NCI-H446 (cell line): ENCODE measurements around the gene DDR2.

Experiments
- DNase-seq, 2 experiments: peaks; one replicate each; lab custom pipeline; 2025; lab: John Stamatoyannopoulos, UW

Gene DDR2

GRCh38 chr1:162629651-162630050 lies 2.6 kb upstream of the DDR2 start:
- DNase-seq: peak in 1 of 2 experiments; percentile 39

- DNase-seq: peak; percentile 35 to 59
Observed at GRCh38 chr1:162631546-162632191, 595 bp upstream of the DDR2 start.

DNA sequence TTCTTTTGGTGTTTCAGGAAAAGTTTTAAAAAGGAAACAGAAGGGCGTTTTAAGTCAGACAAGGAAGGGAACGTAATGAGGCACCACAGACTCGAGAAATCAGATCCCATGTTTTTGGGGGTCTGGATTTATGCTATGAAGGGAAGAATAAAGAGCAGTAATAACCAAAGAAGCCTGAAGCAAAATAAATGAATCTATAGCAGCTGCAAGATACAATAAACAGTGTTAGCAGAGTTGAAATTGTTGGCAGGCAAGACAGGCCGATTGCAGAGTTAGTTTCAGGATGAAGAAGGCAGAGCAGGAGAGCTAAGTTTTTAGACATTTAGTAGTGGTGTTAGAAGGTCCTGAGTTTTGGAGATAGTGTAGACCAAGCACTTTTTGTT lies 425 bp downstream of the DDR2 start:
- peak; percentile 50 to 52 for DNase-seq

DNA sequence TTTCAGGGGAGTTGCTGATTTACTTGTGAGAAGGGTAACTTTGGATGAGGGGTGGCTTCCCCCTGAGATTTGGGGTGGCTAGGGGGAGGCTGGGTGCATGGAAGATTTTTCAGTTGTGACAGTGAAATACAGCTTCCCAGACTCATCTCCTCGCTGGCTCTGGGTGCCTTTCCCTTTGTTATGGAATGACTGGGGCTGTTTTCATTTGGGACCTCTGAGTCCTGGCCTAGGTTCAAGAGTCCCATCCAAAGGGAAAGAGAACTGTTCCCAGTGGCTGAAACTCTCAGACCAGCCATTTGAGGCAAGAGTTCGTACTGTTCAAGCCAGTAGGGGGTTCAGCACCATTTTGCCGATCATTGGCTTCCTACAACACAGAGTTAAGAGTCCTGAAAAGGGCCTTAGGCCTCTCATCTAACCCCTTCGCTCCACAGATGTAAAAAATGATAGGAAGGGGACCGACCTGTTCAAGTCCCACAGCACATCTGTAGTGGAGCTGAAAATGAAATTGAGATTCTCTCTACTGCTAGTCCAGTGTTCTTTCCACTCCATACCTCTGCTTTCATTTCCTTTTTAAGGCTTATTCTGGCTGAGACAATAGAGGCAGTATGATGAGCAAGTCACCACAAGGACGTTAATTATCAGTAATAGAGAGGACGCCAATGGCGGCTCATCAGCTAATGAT lies 958 bp downstream of the DDR2 start:
- peak; percentile 60 to 82 for DNase-seq

- no peak for DNase-seq
Observed at GRCh38 chr1:162635418-162635817, 3.2 kb downstream of the DDR2 start.

DNA sequence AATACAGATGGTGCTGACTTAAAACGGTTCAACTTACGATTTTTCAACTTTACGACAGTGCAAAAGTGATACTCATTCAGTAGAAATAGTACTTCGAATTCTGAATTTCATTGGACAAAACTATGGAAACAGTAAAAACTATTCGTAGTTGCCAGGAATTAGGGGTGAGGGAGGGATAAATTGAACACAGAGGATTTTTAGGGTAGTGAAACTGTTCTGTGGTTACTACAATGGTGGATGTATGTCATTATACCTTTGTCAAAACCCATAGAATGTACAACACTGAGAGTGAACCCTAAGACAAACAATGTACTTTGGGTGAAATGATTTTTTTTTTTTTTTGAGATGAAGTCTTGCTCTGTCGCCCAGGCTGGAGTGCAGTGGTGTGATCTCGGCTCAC lies 7.5 kb downstream of the DDR2 start:
- no peak for DNase-seq

DNA sequence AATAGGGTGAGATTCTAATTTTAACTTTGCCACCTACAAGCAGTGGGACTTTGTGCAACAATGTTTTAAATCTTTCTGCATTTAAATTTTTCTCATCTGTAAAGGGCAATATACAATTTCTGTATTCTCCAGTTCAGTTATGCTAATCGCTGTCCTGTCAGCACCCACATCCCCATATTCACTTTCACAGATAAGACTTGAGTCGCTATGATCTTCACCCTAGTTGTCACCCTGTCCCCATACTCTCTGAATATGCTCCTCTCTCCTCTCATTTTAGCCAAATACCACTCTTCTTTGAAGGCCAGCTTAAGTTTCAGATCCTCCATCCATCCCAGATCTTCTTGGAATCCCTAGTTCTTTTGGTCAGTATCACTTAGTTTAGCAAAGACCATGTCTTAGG lies 8.8 kb downstream of the DDR2 start:
- DNase-seq: no peak

- no peak for DNase-seq
Observed at GRCh38 chr1:162644986-162645314, 12.7 kb downstream of the DDR2 start.

- no peak for DNase-seq
Observed at GRCh38 chr1:162645666-162646065, 13.4 kb downstream of the DDR2 start.

GRCh38 chr1:162649583-162649982 lies 17.3 kb downstream of the DDR2 start:
- DNase-seq: no peak

DNA sequence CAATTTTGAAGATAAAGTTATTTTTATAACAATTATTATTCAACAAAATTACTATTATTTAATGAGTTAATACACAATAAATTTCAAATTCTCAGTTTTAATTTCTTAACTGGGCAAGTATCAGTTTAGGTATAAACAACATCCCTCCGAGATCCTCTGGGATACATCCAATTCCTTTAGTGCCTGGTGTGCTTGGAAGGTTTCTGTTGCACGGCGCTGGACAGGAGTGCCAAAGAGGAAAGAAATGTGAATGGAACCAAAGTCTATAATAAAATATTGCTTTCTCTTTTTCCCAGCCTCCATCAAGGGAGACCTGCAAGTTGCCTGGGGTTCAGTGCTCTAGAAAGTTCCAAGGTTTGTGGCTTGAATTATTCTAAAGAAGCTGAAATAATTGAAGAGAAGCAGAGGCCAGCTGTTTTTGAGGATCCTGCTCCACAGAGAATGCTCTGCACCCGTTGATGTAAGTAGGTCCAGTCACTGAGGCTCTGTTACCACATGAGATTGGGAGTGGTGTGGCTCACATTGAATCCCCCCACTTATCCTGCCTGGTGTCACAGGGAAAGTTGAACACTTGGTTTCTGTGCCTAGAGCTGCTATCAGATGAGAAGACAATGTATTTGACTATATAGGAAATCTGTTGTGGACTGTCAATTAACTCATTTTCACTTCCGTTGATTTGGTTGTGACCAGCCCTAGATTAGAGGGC lies 22.8 kb downstream of the DDR2 start:
- no peak for DNase-seq

DNA sequence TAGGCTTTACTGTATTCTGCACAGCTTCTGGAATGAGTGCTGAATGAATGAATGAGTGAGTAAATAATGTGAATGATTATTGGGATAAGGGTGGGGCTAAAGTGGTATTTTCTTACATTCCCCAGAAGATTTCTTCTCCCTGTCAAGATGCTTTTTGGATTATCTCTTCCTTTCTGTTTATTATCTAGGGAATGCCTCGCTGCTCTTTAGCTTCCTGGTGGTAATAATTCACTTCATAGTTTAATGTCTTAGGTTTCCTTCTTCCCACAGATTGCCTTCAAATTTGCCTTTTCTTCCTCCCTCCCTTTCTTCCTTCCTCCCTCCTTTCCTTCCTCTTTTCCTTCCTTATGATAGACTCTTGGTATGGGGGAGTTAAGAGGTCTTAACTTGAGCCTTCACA lies 24.0 kb downstream of the DDR2 start:
- no peak for DNase-seq

DNA sequence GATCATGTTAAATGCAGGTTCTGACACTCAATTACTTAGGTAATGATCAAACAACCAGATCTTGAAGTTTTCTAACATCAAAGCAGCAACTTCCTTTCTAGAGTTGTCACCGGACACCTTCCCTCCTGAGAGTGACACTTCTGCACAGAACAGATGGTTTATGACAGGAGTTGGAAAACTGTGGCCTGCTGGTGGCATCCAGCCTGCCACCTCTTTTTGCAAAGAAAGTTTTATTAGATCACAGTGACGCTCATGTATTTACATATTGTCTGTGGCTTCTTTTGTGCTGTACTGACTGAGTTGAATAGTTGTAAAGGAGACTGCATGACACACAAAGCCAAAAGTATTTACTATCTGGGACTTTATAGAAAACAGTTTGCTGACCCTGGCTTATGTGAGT lies 28.3 kb downstream of the DDR2 start:
- no peak for DNase-seq

DNA sequence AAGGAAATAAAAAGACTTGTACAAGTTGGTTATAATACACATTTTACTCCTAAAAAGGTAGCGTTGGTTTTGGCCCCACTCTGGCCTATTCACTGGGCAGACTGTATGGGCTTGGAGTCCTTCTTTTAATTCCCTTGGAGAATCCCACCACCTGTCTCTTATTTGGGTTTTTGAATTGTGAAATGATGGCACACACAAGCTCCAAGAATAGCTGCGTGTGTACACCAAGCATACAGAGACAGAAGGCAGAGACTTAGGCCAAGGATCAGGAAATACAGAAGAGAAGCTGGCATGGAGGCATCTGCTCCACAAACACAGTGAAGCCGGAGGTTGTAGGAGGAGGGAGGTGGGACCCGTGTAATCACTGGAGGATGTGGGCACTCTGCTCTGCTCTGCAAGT lies 29.1 kb downstream of the DDR2 start:
- peak; percentile 59 to 91 for DNase-seq

DNA sequence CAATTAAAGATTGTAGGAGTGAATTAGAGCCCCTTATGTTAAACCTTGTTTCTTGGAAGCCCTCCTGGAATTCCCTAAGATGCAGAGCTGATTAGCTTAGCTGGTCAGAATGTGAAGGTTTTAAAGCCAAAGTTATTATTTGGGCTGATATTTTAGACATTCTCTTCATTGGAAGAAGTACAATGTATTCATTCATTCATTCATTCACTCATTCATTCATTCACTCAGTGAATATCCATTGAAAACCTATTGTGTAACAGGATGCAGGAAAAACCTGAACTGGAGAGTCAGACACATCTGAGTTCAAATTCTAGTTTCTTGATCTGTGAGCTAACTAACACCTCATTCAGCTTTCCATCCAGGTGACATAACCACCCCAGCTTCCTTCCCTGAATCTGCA lies 29.7 kb downstream of the DDR2 start:
- DNase-seq: no peak

GRCh38 chr1:162663086-162663485 lies 30.8 kb downstream of the DDR2 start:
- DNase-seq: peak in 1 of 2 experiments; percentile 37

DNA sequence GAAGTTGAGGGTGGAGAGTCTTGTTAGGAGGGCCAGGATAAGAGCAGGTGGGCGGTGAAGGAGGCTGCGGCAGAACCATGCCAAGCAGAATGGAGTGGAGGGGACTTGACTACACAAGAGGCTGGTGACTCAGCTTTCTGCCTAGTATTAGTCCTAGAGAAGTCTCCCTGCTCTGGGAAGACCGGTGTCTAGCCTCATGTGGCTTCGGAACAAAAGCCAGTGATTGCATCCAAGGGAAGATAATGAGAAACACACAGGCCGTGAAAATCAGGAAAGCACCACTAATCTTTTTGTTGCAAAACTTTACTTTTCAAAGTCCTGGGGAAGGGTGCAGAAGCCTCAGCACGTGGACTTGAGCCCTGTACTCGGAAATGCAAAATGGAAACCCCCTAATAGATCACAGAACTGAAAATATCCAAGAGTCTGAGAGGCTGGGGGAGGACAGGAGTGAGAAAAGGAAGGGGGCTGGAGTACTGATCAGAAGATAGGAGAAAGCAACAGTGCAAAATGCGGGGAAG lies 31.4 kb downstream of the DDR2 start:
- peak in 1 of 2 experiments; percentile 76 for DNase-seq

DNA sequence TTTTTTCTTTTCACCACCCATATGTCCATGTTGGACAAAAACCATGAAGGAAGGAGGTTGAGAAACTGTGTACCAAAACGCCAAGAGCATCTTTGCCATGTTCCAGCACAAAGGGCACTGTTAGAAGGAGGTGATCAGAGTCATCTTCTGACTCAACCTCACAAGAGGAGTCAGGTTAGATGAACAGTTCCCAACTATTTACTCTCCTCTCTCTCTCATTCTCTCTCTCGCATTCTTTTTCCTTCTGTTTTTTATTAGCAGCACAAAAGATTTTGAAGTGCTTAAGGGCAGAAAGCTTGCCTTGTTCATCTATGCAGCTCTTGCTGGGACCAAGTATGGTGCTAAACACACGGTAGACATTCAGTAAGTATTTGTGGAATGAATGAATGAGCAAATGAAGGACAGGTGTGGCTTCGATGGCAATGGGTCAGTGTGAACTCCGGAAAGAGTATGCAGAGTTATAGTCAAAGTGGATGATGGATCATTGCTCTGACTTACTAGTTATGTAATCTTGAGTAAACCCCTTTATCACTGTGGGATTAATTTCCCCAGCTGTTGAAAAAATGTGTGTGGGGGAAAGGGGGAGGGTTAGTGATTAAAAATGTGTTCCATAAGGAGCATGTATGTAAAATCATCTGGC lies 33.9 kb downstream of the DDR2 start:
- no peak for DNase-seq

- no peak for DNase-seq
Observed at GRCh38 chr1:162667381-162668080, 35.3 kb downstream of the DDR2 start.

DNA sequence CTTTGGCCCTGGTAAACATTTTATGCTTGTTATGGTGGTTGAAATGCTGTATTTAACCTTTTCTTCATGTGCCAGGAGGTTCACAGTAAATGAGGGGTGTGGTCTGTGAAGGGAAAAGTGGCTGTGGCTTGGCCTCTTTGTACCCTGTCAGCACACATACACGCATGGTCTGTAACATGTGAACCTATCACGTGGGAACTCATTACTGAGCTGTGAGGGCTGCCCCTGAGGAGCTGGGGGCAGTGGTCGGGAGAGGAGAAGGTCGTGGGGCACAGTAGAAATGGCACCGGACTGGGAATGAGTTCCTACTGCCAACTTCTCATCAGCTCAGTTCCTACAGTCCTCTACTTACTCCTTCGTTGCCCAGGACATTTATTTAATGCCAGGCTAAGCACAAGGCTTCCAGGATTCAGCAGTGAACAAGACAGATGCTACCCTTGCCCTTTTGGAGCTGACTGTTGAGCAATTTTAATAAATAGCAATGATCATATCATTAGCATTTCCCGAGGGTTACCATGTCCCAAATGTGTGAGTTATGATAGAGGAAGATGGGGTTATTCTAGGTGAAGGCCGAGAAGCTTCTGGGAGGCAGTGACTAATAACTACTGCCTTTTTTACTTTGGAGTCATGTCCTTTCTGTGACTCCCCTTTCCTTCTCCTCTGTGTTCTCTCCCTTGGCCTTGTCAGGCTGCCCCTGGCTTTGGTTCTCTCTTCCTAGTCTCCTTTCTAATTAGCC lies 38.8 kb downstream of the DDR2 start:
- peak in 1 of 2 experiments; percentile 55 for DNase-seq

DNA sequence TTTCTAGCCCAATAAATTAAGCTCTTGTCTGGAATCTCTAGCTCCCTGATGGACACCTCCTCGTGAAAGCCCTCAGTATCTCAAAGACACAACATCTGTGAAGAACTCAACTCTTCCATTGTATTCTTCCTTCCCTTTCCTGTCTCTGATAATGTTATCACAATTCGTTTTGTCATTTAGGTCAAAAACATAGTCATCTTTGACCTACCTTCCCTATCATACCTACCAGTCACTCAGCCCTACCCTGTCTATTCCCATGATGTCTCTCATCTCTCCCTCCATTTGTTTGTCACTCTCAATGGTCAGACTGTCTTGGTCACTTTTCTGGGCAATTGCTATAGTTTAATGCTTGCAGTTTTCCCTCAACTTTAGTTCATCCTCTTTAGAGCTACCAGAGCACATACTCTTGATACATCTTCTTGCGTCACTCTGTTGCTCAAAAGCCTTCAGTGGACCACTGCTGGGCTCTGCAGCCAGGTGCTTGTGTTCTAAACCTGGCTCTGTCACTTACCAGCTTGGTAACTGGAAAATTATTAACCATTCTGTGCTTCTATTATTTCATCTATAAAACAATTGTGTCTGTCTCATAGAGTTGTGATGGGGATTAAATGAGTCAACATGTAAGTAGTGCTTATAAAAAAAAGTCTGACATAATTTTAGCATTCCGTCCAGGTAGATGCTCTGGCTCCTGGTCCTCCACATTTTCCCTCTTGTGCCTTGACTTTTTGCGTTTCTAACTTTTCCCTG lies 39.6 kb downstream of the DDR2 start:
- DNase-seq: no peak
